Breast epithelium (tissue), 3 donors: Measurements from ENCODE around the gene PRKN.

Source experiments
- POLR2A ChIP-seq: fragments of 450-650 bp; IDR thresholded peaks from one replicate; pipeline ENCODE4 v1.6.1; 2016; ENCODE audit warnings: antibody characterized with exemption, mild to moderate bottlenecking, moderate library complexity
- POLR2AphosphoS5 ChIP-seq, 3 donors: sonication (generic); formaldehyde crosslinking; IDR thresholded peaks; one replicate each; pipeline ENCODE4 v1.6.1; 2017; ENCODE audit warnings: antibody characterized with exemption in 3 of 3
- TF ChIP-seq, protein P1 (sequence below), 3 donors: fragments of 450-650 bp; IDR thresholded peaks; one replicate each; pipeline ENCODE4 v1.5.1; 2016 to 2017; ENCODE audit warnings: antibody characterized with exemption in 3 of 3, mild to moderate bottlenecking in 3 of 3, moderate library complexity in 3 of 3

DNA sequence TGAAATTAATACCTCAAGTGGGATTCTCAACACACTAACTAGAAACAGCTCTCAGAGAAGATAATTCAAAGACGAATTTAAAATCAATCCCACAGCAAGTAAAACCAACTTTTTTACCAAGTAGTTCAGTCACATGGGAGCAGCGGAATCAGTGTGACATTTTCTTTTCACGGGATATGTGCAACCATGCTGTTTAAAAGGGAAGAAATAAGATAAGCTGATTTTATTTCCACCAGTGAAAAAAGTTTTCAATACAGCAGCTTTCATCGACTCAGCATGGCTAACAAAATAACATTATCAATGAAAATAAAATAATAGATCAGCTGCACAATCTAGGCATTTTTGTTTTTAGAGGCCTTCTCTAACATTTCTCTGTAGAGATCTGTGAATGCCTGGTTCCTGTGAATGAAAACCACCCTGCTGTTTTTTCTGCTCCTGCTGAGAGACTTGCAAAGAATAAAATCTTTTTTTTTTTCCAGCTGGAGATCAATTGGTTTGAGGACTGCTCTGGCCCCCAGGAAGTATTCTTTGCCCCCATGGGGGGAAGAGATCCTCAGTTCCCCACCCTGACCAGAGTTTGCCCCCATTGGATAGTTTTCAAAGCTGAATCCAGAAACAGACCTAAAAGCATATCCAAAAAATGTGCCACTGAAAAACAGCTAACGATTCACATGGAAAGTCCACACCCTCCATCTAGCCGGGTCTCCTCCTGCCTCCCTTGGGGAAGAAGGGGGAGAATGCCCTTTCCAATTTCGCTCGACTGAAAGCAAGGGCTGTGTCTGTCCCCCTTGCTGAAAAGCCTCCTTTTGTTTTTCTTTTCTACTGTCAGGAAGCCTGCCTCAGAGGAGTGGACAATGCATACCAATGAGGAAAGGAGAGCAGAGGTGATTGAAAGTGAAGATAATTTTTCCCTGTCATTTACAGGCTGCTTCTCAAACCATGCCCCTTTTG is 317.6 kb downstream of the PRKN start:
- TF ChIP-seq POLR2A (no peak), POLR2AphosphoS5 (IDR thresholded peaks at IDR 0.05) (no peak)
- TF ChIP-seq, protein P1, sequence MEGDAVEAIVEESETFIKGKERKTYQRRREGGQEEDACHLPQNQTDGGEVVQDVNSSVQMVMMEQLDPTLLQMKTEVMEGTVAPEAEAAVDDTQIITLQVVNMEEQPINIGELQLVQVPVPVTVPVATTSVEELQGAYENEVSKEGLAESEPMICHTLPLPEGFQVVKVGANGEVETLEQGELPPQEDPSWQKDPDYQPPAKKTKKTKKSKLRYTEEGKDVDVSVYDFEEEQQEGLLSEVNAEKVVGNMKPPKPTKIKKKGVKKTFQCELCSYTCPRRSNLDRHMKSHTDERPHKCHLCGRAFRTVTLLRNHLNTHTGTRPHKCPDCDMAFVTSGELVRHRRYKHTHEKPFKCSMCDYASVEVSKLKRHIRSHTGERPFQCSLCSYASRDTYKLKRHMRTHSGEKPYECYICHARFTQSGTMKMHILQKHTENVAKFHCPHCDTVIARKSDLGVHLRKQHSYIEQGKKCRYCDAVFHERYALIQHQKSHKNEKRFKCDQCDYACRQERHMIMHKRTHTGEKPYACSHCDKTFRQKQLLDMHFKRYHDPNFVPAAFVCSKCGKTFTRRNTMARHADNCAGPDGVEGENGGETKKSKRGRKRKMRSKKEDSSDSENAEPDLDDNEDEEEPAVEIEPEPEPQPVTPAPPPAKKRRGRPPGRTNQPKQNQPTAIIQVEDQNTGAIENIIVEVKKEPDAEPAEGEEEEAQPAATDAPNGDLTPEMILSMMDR (IDR thresholded peaks at IDR 0.05), result no peak
